ENCODE results near the gene NUP133. TPM values are rescaled to one million over a fixed set of nuclear protein-coding genes. Genes with fewer than 3 reads are reported as not detected.
"Not testable (repeated sequence)": the region's sequence is repeated elsewhere in the genome, so short reads cannot be mapped to it uniquely, and the experiment has no call there.

Gene NUP133
- total RNA-seq, 2 experiments from 2014 or later = 42.9 to 47.8 TPM

- DNase-seq = no peak
- Mint-ChIP-seq H3K9me3 (no peaks in the 10 kb centered on the region), H3K27ac (no peak overlapping the region), H3K36me3 (no peaks in the 10 kb centered on the region), H3K4me1 (peaks cover 18% of the 10 kb centered on the region), H3K4me3 (no peak overlapping the region), H3K27me3 (peaks cover 22% of the 10 kb centered on the region)
- no peak for ATAC-seq (ENCODE audit: low read depth)
- POLR2A ChIA-PET = no interaction called here
Measured at GRCh38 chr1:229412056-229412455, 96.1 kb downstream of the NUP133 start.

GRCh38 chr1:229411434-229412055 lies 96.6 kb downstream of the NUP133 start:
- Mint-ChIP-seq H3K27ac (no peak overlapping the region), H3K27me3 (peaks cover 27% of the 10 kb centered on the region), H3K9me3 (no peaks in the 10 kb centered on the region), H3K4me1 (peaks cover 21% of the 10 kb centered on the region), H3K36me3 (no peaks in the 10 kb centered on the region), H3K4me3 (no peak overlapping the region)
- POLR2A ChIA-PET = interaction anchor here (1.5 to 2.6 kb wide), 2 partner anchors 29 to 68 kb away, joined by 8 to 12 read pairs; partner anchors contain the start of gene CCSAP
- ATAC-seq (ENCODE audit: low read depth) (no peak), DNase-seq (no peak)

- peaks cover 22% of the 10 kb centered on the region for H3K4me1 Mint-ChIP-seq
- no peaks in the 10 kb centered on the region for H3K36me3 Mint-ChIP-seq
- no peaks in the 10 kb centered on the region for H3K9me3 Mint-ChIP-seq
- ATAC-seq (ENCODE audit: low read depth) (peak; percentile 65), DNase-seq (peak; percentile 44)
- POLR2A ChIA-PET = interaction anchor here (0.6 to 2.6 kb wide), 6 partner anchors 30 to 578 kb away, joined by 3 to 12 read pairs (median 4); partner anchors contain the start of gene CCSAP
- H3K4me3 Mint-ChIP-seq = peak overlapping the region; percentile 75
- H3K27me3 Mint-ChIP-seq = peaks cover 33% of the 10 kb centered on the region
- H3K27ac Mint-ChIP-seq = peak overlapping the region; percentile 71
Measured at GRCh38 chr1:229410692-229411433, 97.3 kb downstream of the NUP133 start.

- POLR2A ChIA-PET = interaction anchor here (0.6 to 2.6 kb wide), 8 partner anchors 20 to 578 kb away, joined by 3 to 12 read pairs (median 4); partner anchors contain the start of gene CCSAP
- DNase-seq = peak; percentile 48
- ATAC-seq (ENCODE audit: low read depth) = peak; percentile 72
- Mint-ChIP-seq H3K27ac (peak overlapping the region; percentile 71), H3K4me3 (peak overlapping the region; percentile 75), H3K4me1 (peaks cover 22% of the 10 kb centered on the region), H3K27me3 (peaks cover 38% of the 10 kb centered on the region), H3K9me3 (no peaks in the 10 kb centered on the region), H3K36me3 (no peaks in the 10 kb centered on the region)
Measured at GRCh38 chr1:229410370-229410691, 97.8 kb downstream of the NUP133 start.

- H3K9me3 Mint-ChIP-seq = no peaks in the 10 kb centered on the region
- DNase-seq = no peak
- no peaks in the 10 kb centered on the region for H3K36me3 Mint-ChIP-seq
- peaks cover 41% of the 10 kb centered on the region for H3K27me3 Mint-ChIP-seq
- ATAC-seq (ENCODE audit: low read depth) = no peak
- peak overlapping the region; percentile 75 for H3K4me3 Mint-ChIP-seq
- peak overlapping the region; percentile 71 for H3K27ac Mint-ChIP-seq
- H3K4me1 Mint-ChIP-seq = peaks cover 22% of the 10 kb centered on the region
- POLR2A ChIA-PET = interaction anchor here (0.6 to 2.6 kb wide), 8 partner anchors 21 to 577 kb away, joined by 3 to 12 read pairs (median 4); partner anchors contain the start of gene CCSAP
Measured at GRCh38 chr1:229409616-229410369, 98.3 kb downstream of the NUP133 start.

- Mint-ChIP-seq H3K27me3 (peaks cover 46% of the 10 kb centered on the region), H3K4me3 (no peak overlapping the region), H3K9me3 (no peaks in the 10 kb centered on the region), H3K27ac (no peak overlapping the region), H3K4me1 (peaks cover 22% of the 10 kb centered on the region), H3K36me3 (no peaks in the 10 kb centered on the region)
- ATAC-seq (ENCODE audit: low read depth) (no peak), DNase-seq (no peak)
- POLR2A ChIA-PET = interaction anchor here (1.7 kb wide), 1 partner anchor 154 kb away, joined by 5 read pairs; no protein-coding TSS in a partner anchor
Measured at GRCh38 chr1:229408458-229409037, 99.6 kb downstream of the NUP133 start.

- POLR2A ChIA-PET = interaction anchor here (0.6 kb wide), 1 partner anchor 148 kb away, joined by 8 read pairs; no protein-coding TSS in a partner anchor
- peak overlapping the region; percentile 38 for H3K27ac Mint-ChIP-seq
Measured at GRCh38 chr1:229407206-229408026, 100.7 kb downstream of the NUP133 start.

GRCh38 chr1:229406798-229407197 lies 101.3 kb downstream of the NUP133 start:
- no peak overlapping the region for H3K27ac Mint-ChIP-seq
- no peaks in the 10 kb centered on the region for H3K9me3 Mint-ChIP-seq
- no peak for ATAC-seq (ENCODE audit: low read depth)
- peak overlapping the region; percentile 74 for H3K4me3 Mint-ChIP-seq
- H3K36me3 Mint-ChIP-seq = no peaks in the 10 kb centered on the region
- POLR2A ChIA-PET = interaction anchor here (0.6 kb wide), 1 partner anchor 148 kb away, joined by 8 read pairs; no protein-coding TSS in a partner anchor
- peaks cover 51% of the 10 kb centered on the region for H3K27me3 Mint-ChIP-seq
- peaks cover 23% of the 10 kb centered on the region for H3K4me1 Mint-ChIP-seq
- DNase-seq = no peak

More at GRCh38 chr1:229407206-229408026, 100.7 kb downstream of the NUP133 start:
- DNase-seq (peak; percentile 48), ATAC-seq (ENCODE audit: low read depth) (peak; percentile 16)
- H3K27me3 Mint-ChIP-seq = peaks cover 46% of the 10 kb centered on the region
- H3K4me1 Mint-ChIP-seq = peaks cover 22% of the 10 kb centered on the region
- H3K9me3 Mint-ChIP-seq = no peaks in the 10 kb centered on the region
- peak overlapping the region; percentile 74 for H3K4me3 Mint-ChIP-seq
- H3K36me3 Mint-ChIP-seq = no peaks in the 10 kb centered on the region

- no peak overlapping the region for H3K27ac Mint-ChIP-seq
- no peak overlapping the region for H3K4me3 Mint-ChIP-seq
- no peak for ATAC-seq (ENCODE audit: low read depth)
- POLR2A ChIA-PET = no interaction called here
- peaks cover 7% of the 10 kb centered on the region for H3K4me1 Mint-ChIP-seq
- no peaks in the 10 kb centered on the region for H3K9me3 Mint-ChIP-seq
- H3K36me3 Mint-ChIP-seq = no peaks in the 10 kb centered on the region
- DNase-seq = no peak
- H3K27me3 Mint-ChIP-seq = peaks cover 62% of the 10 kb centered on the region
Measured at GRCh38 chr1:229403573-229403972, 104.6 kb downstream of the NUP133 start.

GRCh38 chr1:229402993-229403392 lies 105.1 kb downstream of the NUP133 start:
- POLR2A ChIA-PET = no interaction called here
- no peak for DNase-seq
- Mint-ChIP-seq H3K27ac (no peak overlapping the region), H3K4me3 (no peak overlapping the region), H3K36me3 (no peaks in the 10 kb centered on the region), H3K27me3 (peaks cover 59% of the 10 kb centered on the region), H3K9me3 (no peaks in the 10 kb centered on the region), H3K4me1 (peaks cover 7% of the 10 kb centered on the region)
- ATAC-seq (ENCODE audit: low read depth) = no peak

GRCh38 chr1:229402329-229402728 lies 105.8 kb downstream of the NUP133 start:
- DNase-seq; H3K36me3 Mint-ChIP-seq; H3K27ac Mint-ChIP-seq; H3K4me3 Mint-ChIP-seq; ATAC-seq (ENCODE audit: low read depth); H3K4me1 Mint-ChIP-seq; H3K9me3 Mint-ChIP-seq; POLR2A ChIA-PET: not testable (repeated sequence)
- H3K27me3 Mint-ChIP-seq = peaks cover 58% of the 10 kb centered on the region

GRCh38 chr1:229397762-229398161 lies 110.4 kb downstream of the NUP133 start:
- POLR2A ChIA-PET = no interaction called here
- no peak overlapping the region for H3K27ac Mint-ChIP-seq
- H3K36me3 Mint-ChIP-seq = no peaks in the 10 kb centered on the region
- H3K27me3 Mint-ChIP-seq = peaks cover 55% of the 10 kb centered on the region
- DNase-seq = no peak
- H3K4me1 Mint-ChIP-seq = peaks cover 5% of the 10 kb centered on the region
- no peak overlapping the region for H3K4me3 Mint-ChIP-seq
- no peaks in the 10 kb centered on the region for H3K9me3 Mint-ChIP-seq
- ATAC-seq (ENCODE audit: low read depth) = no peak

Measured in activated naive CD8-positive, alpha-beta T cell treated with anti-CD3 and anti-CD28 coated beads, Interleukin-2, amount 10 ng/mL, durations not matched to agents 7 days and 5 days (primary cell).